GM19035 (cell line): ENCODE data around the gene SLC17A8.

Source experiments
- ATAC-seq: cut with Tn5 transposase; IDR thresholded peaks from one replicate; pipeline ENCODE4 v1.9.1; 2021; ENCODE audit not compliant: unreplicated experiment

SLC17A8 gene

DNA sequence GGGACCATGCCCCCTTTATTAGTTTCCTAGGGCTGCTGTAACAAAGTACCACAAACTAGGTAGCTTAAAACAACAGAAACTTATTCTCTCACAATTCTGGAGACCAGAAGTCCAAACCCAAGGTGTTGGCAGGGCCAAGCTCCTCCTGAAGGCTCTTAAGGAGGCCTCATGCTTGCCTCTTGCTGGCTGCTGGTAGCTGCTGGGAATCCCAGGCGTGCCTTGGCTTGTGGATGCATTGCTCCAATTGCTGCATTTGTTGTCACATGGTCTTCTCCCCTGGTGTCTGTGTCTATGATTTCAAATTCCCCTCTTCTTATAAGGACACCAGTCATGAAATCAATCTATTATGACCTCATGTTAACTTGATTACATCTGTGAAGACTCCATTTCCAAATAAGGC is 11.2 kb downstream of the SLC17A8 start:
- ATAC-seq, result no peak

DNA sequence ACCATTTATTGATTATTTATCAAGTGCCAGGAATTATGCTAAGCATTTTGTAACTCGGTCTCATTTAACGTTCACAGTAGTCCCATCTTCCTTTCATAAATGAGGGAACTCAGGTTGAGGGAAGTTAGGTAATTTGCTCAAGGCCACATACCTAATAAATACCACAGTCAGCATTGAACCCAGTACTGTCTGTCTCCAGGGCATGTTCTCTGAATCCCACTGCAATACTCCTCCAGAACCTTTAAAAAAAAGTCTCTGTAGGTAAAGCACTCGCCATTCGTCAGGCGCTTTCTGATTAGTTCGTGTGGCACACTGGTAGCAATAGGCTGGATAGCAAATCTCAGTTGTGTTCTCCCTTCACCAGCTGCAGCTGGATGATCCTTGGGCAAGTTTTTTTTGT is 14.3 kb downstream of the SLC17A8 start:
- ATAC-seq, result no peak

DNA sequence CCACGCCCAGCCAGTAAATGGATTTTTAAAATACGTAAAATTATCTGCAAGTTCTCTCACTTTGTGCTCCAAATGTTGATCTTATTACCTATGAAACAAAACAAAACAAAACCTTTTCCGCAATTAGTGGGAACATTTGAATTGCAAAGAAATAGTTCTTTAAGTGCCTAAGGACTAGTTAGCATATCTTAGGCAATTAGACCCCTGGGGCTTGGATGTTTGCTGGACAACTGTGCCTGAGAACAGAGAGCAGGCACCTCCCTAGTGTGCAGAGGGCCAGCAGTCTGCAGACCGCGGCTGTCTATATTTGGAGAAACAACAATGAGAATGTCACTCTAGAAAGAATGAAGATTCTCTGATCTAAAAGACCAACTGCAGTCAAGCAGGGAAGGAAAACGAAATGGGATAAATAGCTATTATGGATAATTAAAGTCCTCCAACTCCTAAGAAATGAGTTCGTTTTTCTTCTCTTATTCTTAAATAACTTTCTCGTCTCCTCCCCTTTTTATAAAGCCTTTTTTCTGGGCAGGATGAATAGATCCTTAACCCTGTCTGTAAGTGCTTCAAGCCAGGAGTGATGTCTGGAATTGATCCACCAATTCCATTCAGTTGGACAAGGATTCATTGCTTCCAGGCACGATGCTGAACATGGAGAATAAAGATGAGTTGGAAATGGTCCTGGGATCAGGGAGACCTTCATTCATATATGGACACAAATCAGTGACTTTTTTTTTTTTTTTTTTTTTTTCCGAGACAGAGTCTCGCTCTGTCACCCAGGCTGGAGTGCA is 16.2 kb downstream of the SLC17A8 start:
- no peak for ATAC-seq

DNA sequence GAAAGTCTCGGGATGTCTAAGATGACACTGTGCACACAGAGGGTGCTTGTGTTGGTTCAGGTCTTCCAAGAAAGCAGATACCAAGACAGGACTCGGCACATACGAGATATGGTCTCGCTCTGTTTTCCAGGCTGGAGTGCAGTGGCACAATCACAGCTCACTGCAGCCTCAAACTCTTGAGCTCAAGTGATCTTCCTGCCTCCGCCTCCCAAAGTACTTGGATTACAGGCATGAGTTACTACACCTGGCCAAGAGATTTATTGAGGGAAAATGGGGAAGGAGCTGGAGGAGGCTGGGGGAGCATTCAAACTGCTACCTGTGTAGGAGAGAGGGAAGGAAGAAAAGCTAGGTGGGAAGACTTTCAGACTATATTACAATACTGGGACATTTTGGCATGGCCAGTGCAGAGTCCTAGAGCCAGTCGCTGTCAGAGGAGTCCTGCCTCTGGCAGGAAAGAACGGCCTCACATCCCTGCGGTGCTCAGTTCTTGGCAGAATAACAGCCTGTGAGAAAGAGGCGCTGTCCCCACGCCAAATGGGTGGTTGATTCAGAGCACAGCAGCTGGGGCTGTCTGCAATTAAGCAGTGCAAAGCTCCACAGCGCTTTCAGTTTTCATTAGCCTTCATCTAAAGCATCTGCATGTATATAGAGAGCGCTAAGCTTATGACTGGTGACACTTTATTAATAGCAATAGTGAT is 18.3 kb downstream of the SLC17A8 start:
- ATAC-seq, result no peak

DNA sequence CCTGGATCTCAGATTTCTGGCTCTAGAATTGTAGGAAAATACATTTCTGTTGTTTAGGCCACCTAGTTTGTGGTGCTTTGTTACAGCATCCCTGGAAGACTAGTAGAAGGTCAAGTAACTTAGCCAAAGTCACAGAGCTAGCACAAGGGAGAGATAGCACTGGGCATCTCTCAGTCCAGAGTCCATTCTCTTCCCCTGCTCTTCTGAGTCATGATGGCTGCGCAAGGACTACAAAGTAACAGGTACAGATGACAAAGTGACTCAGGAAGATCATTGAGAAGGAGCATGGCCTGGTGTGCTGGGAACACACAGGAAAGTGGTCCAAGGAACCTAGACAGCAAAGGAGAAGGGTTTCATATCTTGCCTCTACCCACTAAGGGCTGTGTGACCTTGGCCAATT is 19.3 kb downstream of the SLC17A8 start:
- no peak for ATAC-seq

DNA sequence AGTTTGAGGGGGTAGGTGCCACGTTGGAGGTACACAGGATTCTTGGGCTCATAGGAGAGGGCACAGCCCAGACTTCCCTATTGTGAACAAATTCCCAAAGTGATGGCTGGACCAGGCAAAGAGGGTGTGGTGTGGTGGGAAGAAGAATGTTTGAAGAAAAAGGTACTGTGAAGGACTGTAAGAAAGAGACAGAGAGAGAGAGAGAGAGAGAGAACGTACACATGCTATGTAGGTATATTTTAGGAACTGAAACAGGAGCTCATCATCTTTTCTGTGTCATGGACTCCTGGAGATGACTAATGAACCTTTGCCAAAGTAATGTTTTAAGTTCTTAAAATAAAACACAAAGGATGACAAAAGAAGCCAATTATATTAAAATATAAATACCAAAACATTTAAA is 24.5 kb downstream of the SLC17A8 start:
- no peak for ATAC-seq

DNA sequence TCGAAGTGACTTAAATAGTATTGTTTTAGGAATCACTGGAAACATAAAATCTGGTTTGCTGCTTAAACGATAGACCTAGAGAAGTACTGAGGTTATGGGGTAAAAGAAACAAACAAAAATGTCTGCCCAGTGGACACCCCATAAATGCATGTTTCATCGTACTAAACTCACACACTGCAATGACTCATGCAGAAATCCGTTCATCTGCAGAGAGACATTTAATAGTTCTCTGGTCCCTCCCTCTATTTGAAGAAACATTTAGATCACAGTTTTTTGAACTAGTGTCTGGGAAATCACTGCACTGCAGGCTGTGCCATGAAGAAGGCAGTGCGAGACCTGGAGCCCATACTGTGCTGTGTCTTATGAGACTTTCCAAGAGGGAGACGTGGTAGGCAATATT is 25.5 kb downstream of the SLC17A8 start:
- no peak for ATAC-seq

DNA sequence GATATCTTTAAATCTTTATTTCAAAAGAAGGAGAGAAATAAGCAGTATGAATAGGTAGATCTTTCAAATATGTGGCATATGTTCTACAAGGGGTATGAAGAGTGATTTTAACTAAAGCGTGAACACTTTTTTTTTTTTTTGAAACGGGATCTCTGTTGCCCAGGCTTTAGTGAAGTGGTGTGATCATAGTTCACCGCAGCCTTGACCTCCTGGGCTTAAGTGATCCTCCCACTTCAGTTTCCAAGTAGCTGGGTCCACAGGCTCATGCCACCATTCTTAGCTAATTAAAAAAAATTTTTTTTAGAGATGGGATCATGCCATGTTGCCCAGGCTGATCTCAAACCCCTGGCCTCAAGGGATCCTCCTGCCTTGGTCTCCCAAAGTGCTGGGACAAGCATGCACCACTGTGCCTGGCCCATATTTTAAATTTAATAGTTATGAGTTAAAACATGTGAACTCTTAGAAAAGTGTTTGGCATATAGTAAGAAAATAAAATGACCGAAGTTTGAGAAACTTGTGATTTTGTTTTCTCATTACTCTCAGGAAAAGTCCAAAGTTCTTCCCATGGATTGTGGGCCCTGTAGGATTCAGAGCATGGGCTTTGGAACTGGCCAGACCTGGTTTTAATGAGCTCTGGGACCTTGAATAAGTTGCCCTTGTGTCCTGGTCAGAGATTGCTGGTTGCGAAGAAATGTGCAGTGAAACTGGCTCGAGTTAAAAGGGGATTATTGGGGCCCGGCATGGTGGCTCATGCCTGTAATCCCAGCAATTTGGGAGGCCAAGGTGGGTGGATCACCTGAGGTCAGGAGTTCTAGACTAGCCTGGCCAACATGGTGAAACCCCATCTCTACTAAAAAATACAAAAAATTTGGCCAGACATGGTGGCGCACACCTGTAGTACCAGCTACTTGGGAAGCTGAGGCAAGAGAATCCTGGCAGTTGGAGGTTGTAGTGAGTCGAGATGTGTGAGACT is 27.0 kb downstream of the SLC17A8 start:
- no peak for ATAC-seq

DNA sequence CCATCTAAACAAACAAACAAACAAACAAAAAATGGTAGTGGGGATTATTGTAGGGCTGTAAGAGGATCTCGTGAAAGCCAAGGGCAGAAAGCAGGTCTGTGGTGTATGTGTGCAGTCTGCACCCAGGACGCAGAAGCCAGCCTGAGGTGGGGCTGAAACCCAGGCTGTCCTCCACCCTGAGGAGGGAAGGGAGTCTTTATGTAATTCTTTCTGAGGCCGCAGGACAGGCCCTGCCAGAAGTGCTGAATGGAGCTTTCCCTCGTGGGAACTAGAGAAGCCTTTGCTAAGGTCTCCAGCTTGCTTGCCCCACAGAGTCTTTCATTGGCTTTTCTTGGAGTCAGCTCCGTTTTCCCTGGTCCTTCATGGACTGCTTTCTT is 27.7 kb downstream of the SLC17A8 start:
- ATAC-seq, result no peak

DNA sequence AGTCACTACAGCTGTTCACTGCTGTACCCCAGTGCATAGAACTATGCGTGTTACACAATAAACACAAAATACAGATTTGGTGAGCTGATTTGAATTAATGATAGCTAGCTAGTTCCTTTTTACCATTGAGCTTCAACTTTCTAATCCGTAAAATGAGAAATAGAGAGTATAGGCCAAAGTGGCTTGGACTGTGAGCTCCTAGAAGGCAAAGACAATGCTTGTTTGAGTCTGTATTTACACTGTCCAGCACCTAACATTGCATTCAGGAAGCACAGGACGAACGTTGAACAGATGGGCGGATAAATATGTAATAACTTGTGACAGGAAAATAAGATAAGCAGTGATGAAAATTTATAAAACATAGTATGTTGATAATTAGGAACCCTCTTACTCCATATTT is 31.5 kb downstream of the SLC17A8 start:
- no peak for ATAC-seq

DNA sequence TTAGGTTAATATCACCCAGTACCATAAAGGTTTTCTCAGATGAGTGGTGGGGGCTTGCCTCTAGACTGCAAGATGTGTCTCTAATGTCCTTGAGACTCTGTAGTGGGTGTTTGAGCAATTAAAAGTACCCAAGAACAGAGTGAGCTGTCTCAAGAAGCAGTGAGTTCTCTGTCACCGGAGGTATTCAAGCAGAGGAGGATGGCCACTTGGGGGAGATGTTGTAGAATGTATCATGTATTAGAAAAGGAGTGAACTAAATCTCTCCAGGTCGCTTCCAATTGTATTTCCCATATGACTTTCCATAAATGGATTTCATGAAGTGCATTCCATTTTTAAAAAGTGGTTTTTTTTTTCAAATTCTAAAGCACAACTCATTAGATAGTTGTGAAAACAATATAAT is 35.0 kb downstream of the SLC17A8 start:
- ATAC-seq, result no peak

DNA sequence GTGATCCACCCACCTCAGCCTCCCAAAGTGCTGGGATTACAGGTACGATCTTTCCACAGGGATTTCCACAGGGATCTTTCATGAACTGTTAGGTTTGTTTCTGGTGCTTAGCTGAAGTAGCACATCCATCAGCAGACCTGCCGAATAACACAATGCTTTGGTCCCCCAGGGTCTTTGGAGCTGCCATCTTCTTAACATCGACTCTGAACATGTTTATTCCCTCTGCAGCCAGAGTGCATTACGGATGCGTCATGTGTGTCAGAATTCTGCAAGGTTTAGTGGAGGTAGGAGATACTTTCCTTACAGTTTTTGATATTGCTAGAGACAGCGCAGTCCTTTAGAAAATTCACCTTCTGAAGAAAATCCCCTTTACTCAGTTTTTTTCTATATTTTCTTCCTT is 36.3 kb downstream of the SLC17A8 start:
- ATAC-seq, result no peak

DNA sequence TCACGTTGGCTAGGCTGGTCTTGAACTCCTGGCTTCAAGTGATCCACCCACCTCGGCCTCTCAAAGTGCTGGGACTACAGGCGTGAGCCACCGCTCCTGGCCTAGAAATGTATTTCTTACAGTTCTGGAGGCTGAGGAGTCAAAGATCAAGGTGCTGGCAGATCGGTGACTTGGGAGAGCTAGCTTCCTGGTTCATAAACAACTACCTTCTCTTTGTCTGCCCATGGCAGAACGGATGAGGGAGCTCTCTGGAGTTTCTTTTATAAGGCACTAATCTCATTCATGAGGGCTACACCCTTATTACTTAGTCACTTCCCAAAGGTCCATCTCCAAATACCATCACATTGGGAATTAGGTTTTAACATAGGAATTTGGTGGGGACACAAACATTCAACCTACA is 38.9 kb downstream of the SLC17A8 start:
- no peak for ATAC-seq

DNA sequence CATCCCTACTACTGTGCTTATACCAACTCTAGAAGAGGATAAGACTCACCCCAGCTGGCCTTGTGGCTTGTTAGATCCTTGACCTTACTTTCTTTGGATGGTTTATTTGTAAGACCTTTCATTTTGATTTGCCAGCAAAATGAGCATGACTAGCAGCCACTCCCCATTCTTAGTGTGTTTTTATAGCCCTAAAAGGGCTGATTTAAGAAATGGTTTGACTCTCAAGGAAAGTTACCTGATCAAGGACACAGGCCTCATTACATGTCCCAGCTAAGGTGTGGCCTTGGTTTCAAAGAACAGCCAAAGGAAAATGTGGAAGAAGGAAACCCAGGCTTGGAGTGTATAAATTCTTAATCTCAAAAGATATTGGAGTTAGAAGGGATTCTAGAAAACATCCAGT is 41.4 kb downstream of the SLC17A8 start:
- no peak for ATAC-seq

DNA sequence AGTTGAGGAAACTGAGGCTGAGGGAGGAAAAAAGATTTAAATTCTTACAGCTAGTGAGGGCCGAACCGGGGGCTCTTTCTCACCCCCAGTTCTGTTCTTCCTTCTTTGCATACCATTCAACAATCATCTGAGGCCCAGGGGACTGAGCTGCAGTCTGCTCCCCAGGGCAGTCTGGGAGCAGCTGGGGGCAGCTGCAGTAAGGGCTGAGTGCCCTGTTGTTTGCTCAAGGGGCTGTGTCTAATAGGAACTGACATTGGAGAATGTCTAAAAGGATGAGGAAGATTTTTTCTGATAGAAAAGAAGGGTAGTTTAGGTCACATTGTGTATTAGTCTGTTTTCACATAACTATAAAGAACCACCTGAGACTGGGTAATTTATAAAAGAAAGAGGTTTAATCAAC is 42.2 kb downstream of the SLC17A8 start:
- ATAC-seq, result no peak

DNA sequence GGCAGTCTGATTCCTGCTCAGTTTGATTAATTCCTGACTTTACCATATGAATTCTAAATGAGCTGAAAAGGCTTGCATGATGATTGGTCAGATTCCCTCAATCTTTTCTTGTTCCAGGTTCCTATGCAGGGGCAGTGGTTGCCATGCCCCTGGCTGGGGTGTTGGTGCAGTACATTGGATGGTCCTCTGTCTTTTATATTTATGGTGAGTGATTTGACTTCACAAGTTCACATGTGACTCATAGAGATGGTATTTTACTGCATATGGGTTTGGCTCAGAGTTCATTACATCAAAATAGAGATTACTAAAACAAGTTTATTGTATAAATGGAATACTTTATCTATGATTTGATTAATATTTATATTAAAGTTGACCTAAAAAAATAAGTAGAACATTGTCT is 44.8 kb downstream of the SLC17A8 start:
- ATAC-seq, result no peak

DNA sequence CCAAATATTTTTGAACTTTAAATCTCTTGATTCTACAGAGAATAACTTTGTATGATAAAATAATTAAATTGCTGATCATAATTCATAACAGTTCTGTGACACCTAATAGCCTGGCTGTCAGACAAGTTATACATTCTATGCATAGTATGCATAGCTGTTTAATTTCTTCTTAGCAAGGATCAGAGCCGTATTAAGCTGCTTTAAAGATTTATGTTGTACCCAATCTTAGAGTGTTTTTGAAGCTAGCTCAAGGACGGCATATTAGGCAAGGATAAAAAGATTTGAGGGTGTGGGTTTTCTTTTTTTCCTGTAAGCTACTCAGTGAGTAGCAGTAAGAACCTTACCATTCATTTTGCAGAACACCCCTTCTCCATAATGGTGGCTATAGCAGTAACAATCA is 45.9 kb downstream of the SLC17A8 start:
- no peak for ATAC-seq

DNA sequence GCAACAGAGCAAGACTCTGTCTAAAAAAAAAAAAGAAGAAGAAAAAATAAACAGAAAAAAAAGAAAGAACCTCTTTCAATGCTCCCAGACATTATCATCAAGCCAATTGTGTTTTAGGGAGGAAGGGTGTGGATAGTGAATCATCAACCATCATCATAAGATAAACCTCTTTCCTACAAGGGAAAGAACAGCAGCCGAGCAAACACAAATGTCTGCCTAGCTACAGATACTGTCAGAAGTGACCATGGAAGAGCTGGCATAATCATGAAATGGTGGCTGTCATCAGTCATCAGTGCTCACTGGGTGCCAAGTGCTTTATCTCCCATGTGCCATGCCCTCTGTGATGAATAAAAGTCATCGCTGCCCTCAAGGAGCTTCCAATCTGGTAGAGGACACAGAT is 46.6 kb downstream of the SLC17A8 start:
- no peak for ATAC-seq

DNA sequence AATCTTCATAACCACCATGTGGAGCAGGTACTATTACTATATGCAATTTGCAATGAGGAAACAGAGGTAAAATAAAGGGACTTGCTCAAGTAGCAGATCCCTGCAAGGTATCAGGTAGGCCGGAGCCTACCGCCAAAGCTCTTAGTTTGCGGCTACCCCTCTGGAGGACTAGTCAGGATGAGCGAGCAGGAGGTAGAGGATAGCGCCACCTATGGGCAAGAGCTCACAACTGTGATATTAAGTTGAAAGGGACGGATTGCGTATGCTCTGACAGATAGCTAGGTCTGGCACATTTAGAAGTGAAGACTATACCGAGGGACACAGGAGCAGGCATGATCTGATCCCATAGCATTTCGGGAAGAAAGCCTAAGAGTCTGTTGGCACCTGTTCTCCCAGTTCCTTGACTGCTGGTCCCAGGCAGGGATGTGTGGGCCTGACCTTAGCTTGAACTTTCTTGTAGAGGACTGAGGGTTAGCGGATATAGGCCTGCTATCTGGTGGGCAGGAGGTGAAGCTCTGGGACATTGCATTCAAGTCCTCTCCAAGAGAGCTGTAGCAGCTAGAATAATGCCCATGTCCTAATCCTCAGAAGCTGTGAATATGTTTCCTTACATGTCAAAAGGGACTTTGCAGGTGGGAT is 48.0 kb downstream of the SLC17A8 start:
- peak; percentile 77 for ATAC-seq

DNA sequence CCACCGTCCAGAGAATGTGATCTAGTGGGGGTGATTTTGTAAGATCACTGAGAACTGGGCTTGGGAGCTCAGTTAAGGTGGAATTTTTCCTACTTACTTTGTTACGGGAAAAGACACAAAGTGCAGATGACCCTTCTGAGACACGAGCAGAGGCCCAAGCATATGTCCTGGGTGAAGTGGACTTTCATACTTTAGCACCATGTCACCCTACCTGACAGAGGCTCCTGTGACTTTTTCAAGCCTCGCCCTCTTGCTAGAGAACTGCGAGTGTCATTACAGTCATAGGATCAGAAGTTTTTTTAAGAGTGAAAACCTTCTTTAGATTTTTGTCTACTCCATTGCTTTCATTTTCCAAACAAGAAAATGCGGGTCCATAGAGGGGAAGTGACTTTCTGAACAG is 56.1 kb downstream of the SLC17A8 start:
- ATAC-seq, result no peak

DNA sequence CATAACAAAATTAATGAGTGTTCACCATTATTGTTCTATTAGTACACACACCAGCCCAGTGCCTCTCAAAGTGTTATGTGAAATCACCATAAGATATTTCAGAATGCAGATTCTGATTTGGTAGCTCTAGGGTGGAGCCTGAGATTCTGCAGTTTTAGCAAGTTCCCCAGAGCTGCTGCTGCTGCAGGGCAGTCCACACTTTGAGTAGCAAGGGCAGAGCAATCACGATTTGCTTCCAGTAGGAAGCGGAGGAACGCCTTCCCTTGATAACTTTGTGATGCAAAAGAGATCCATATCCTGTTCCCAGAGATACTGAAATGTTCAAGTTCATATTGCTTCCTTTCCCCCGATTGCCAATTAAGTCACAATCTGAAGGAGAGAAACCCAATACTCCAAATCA is 57.9 kb downstream of the SLC17A8 start:
- ATAC-seq, result no peak
